ENCODE results near the gene ARID1B.

Gene ARID1B

GRCh38 chr6:156840136-156840535, 63.0 kb downstream of the ARID1B start:
- peaks cover 31% of the 10 kb centered on the region for H3K4me1 ChIP-seq
- H3K9me3 ChIP-seq = no peaks in the 10 kb centered on the region
- no peaks in the 10 kb centered on the region for H3K27me3 ChIP-seq
- H3K36me3 ChIP-seq = peaks cover 5% of the 10 kb centered on the region; the same call in 1 of the 2 replicates
- no peak for TF ChIP-seq CTCF (IDR thresholded peaks at IDR 0.05; ENCODE audit: low read depth, low read length)
- DNase-seq = no peak
- peak overlapping the region; percentile 12; the same call in 1 of the 2 replicates for H3K4me3 ChIP-seq (ENCODE audit: low read depth, low read length)

DNA sequence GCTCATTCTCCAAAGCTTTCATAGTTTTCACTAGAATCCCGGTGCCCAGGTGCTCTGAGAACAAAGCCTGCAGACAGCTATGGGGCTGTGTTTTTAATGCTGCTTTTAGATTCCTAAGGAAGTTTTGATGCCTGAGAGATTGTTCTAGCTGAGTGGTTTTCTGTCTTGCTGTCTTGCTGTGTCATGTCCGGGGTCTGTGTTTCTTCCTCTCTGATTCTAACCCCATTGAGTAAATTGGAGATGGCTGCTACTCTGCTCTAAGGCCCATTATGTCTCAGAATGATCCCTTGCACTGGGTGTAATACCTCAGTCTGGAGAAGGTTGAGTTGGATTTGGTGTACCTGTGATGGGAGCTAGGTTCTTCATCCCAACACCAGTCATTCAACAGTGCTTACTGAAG, 63.4 kb downstream of the ARID1B start:
- Histone ChIP-seq H3K36me3 (peaks cover 5% of the 10 kb centered on the region; the same call in 1 of the 2 replicates), H3K4me3 (ENCODE audit: low read depth, low read length) (peak overlapping the region; percentile 12; the same call in 1 of the 2 replicates), H3K4me1 (peaks cover 31% of the 10 kb centered on the region), H3K9me3 (no peaks in the 10 kb centered on the region), H3K27me3 (no peaks in the 10 kb centered on the region)
- no peak for TF ChIP-seq CTCF (IDR thresholded peaks at IDR 0.05; ENCODE audit: low read depth, low read length)
- no peak for DNase-seq

- Histone ChIP-seq H3K4me1 (peaks cover 33% of the 10 kb centered on the region), H3K9me3 (no peaks in the 10 kb centered on the region)
- no peak for TF ChIP-seq CTCF (IDR thresholded peaks at IDR 0.05; ENCODE audit: low read depth, low read length)
These were observed 64.3 kb downstream of the ARID1B start for GRCh38 chr6:156841508-156841907.

DNA sequence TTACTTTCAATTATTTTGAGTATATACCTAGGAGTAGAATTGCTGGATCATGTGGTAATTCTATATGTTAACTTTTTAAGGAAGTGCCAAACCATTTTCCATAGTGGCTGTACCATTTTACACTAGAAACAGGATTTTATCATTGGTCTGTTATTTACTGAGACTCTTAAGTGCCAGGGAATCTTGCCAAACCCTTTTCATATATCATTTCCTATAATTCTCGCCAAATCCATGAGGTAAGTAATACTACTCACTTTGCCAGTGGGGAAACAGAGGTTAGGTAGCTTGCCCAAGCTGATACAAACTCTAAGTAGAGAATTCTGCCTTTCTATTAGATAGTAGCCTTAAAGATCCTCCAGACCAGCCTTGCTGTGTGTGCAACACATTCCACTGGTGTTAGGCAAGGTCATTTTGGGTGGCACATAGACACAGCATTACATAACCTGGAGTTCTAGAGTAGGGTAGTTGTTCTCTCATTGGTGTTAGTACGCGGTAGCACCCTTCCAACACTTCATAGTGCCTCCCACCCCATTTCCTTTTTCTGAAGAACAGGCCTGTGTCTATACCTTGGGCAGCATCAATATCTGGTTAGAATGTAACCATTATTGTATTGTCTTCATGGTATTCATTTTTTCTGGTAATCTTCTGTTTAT, 65.5 kb downstream of the ARID1B start:
- TF ChIP-seq CTCF (IDR thresholded peaks at IDR 0.05; ENCODE audit: low read depth, low read length) = no peak
- H3K4me3 ChIP-seq (ENCODE audit: low read depth, low read length) = no peak overlapping the region
- H3K9me3 ChIP-seq = no peaks in the 10 kb centered on the region
- no peaks in the 10 kb centered on the region for H3K36me3 ChIP-seq
- H3K27me3 ChIP-seq = no peaks in the 10 kb centered on the region
- H3K4me1 ChIP-seq = peaks cover 41% of the 10 kb centered on the region
- no peak for DNase-seq

More at GRCh38 chr6:156841508-156841907, 64.3 kb downstream of the ARID1B start:
- DNase-seq = no peak
- Histone ChIP-seq H3K27me3 (no peaks in the 10 kb centered on the region), H3K36me3 (no peaks in the 10 kb centered on the region), H3K4me3 (ENCODE audit: low read depth, low read length) (no peak overlapping the region)

GRCh38 chr6:156844089-156844488, 66.9 kb downstream of the ARID1B start:
- no peak for TF ChIP-seq CTCF (IDR thresholded peaks at IDR 0.05; ENCODE audit: low read depth, low read length)
- no peaks in the 10 kb centered on the region for H3K36me3 ChIP-seq
- H3K4me3 ChIP-seq (ENCODE audit: low read depth, low read length) = no peak overlapping the region
- H3K9me3 ChIP-seq = no peaks in the 10 kb centered on the region
- DNase-seq = no peak
- H3K27me3 ChIP-seq = no peaks in the 10 kb centered on the region
- peaks cover 45% of the 10 kb centered on the region for H3K4me1 ChIP-seq

DNA sequence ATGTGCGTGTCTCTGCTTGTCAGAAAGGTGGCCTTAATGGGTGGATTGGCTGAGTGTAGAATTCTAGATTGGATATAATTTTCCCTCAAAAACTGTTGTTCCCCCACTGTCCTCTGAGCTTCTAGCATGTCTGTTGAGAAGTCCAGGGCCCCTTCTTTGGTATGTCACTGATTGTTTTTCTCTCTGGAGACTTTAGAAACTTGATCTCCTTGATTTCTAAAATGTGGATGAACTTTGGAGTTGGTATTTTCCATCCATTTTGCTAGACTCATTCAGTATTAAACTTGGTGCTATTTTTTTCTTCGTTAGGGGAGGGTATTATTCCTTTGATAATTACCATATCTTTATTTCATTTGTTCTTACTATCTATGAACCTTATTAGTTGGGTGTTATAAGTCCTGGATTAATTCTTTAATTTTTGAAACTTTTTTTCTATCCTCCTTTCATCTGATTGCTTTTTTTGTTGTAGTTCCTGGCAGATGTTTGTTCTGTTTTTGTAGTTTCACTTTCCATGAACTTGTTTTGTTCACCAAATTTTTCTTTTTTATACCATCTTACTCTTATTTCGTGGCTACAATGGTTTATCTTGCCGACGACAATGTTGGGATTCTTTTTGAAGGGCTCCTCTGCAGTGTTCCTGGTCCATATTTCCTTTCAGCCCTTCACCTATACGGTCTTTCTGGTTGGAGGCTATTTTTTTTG, 68.4 kb downstream of the ARID1B start:
- Histone ChIP-seq H3K4me1 (peaks cover 39% of the 10 kb centered on the region), H3K4me3 (ENCODE audit: low read depth, low read length) (no peak overlapping the region), H3K36me3 (no peaks in the 10 kb centered on the region), H3K9me3 (no peaks in the 10 kb centered on the region), H3K27me3 (no peaks in the 10 kb centered on the region)
- DNase-seq = no peak
- TF ChIP-seq CTCF (IDR thresholded peaks at IDR 0.05; ENCODE audit: low read depth, low read length) = no peak
